HFF-Myc (cell line): ENCODE measurements around the gene F7.

Source experiments
- DNase-seq: peaks from one replicate; pipeline ENCODE4 v3.0.0-alpha.2; 2011; ENCODE audit warnings: low read depth; ENCODE audit errors: extremely low read depth
- H3K4me3 ChIP-seq: replicated peaks from 2 replicates; pipeline ENCODE4 v1.5.1; 2011; ENCODE audit warnings: low read depth, mild to moderate bottlenecking, control low read depth, low read length
- CTCF ChIP-seq: IDR thresholded peaks from 2 replicates; pipeline ENCODE4 v1.5.1; 2012; ENCODE audit warnings: mild to moderate bottlenecking, low read depth, low read length, control low read depth; ENCODE audit errors: missing control alignments

F7 gene

GRCh38 chr13:113146750-113147149 lies 41.2 kb downstream of the F7 start:
- no peak overlapping the region for H3K4me3 ChIP-seq
- no peak for TF ChIP-seq CTCF
- no peak for DNase-seq

- no peak for DNase-seq
- TF ChIP-seq CTCF = no peak
- H3K4me3 ChIP-seq = no peak overlapping the region
These were observed 41.6 kb downstream of the F7 start for GRCh38 chr13:113147206-113147605.

- no peak overlapping the region for H3K4me3 ChIP-seq
- no peak for TF ChIP-seq CTCF
- no peak for DNase-seq
These were observed 42.8 kb downstream of the F7 start for GRCh38 chr13:113148407-113148806.

- no peak overlapping the region for H3K4me3 ChIP-seq
- DNase-seq = no peak
- TF ChIP-seq CTCF = no peak
These were observed 43.4 kb downstream of the F7 start for GRCh38 chr13:113148940-113149503.

- H3K4me3 ChIP-seq = no peak overlapping the region
- TF ChIP-seq CTCF = no peak
- DNase-seq = no peak
These were observed 44.3 kb downstream of the F7 start for GRCh38 chr13:113149711-113150549.

- no peak overlapping the region for H3K4me3 ChIP-seq
- DNase-seq = no peak
- TF ChIP-seq CTCF = no peak
These were observed 45.2 kb downstream of the F7 start for GRCh38 chr13:113150550-113151365.
